SK-N-MC (cell line): ENCODE data around the gene YPEL5.
A peak's percentile ranks its signal among the peaks of the same experiment; 100 is the strongest.
"Not testable (repeated sequence)": the region's sequence is repeated elsewhere in the genome, so short reads cannot be mapped to it uniquely, and the experiment has no call there.

ENCODE experiments used
- DNase-seq: peaks from one replicate; pipeline ENCODE4 v3.0.0-alpha.2; 2011; ENCODE audit warnings: low read depth, low spot score
- H3K27ac ChIP-seq: fragments of 200-600 bp; sonication (generic); 2 replicates; pipeline ENCODE4 v1.5.1; 2016; ENCODE audit warnings: mixed run types
- H3K36me3 ChIP-seq: fragments of 200-600 bp; sonication (generic); 2 replicates; pipeline ENCODE4 v1.6.1; 2017; ENCODE audit warnings: antibody characterized with exemption, low read length, mixed read lengths; ENCODE audit not compliant: insufficient read depth
- H3K4me3 ChIP-seq: fragments of 200-600 bp; sonication (generic); 2 replicates; pipeline ENCODE4 v1.5.1; 2016
- H3K9ac ChIP-seq: fragments of 200-600 bp; sonication (generic); 2 replicates; pipeline ENCODE4 v1.8.0; 2017; ENCODE audit warnings: mixed run types, mixed read lengths; ENCODE audit not compliant: insufficient read length
- H3K9me3 ChIP-seq: fragments of 200-600 bp; sonication (generic); 2 replicates; pipeline ENCODE4 v1.6.1; 2017; ENCODE audit warnings: low read depth, mild to moderate bottlenecking, antibody characterized with exemption, low read length, moderate library complexity, mixed read lengths
- EZH2 ChIP-seq: fragments of 200-600 bp; sonication (generic); IDR thresholded peaks from one replicate; pipeline ENCODE4 v1.6.1; 2017; ENCODE audit warnings: antibody characterized with exemption
- FOXP2 ChIP-seq: optimal IDR thresholded peaks from 2 replicates; pipeline ENCODE3; 2011; ENCODE audit warnings: mild to moderate bottlenecking, moderate library complexity; ENCODE audit not compliant: insufficient read depth; ENCODE audit errors: extremely low read length, control extremely low read depth
- POLR2AphosphoS5 ChIP-seq: IDR thresholded peaks from 2 replicates; pipeline ENCODE4 v1.6.1; 2012; ENCODE audit warnings: mild to moderate bottlenecking, low read depth, low read length, borderline replicate concordance

The YPEL5 gene

DNA sequence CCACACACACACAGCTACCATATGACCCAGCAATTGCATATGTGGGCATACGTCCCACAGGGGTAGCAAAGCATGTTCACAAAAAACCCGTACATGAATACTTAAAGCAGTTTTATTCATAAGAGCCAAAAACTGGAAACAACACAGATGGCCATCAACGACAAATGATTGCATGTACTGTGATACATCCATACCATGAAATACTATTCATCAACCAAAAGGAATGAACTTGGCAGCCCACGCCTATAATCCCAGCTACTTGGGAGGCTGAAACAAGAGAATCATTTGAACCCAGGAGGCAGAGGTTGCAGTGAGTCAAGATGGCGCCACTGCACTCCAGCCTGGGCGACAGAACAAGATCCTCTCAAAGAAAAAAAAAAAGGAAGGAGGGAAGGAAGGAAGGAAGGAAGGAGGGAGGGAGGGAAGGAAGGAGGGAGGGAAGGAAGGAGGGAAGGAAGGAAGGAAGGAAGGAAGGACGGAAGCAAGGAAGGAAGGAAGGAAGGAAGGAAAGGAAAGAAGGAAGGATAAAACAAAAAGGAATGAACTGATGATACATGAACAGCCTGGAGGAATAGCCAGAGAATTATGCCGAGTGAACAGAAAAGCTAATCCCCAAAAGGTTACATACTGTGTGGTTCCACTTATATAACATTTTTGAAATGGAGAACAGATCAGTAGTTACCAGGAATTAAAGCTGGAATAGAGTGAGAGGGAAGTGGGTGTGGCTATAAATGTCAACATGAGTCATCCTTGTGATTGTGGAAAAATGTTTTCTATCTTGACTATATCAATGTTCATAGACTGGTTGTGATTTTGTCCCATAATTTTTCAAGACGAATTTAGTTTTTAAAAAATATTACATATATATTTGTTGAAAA, 19.6 kb upstream of the YPEL5 start:
- Histone ChIP-seq H3K9ac (peak overlapping the region; percentile 97), H3K4me3 (peak overlapping the region; percentile 60), H3K36me3 (peaks cover 20% of the 10 kb centered on the region; the same call in 1 of the 2 replicates), H3K27ac (peak overlapping the region; percentile 100), H3K9me3 (peaks cover 16% of the 10 kb centered on the region; the same call in 1 of the 2 replicates)
- TF ChIP-seq FOXP2, result no peak
- TF ChIP-seq POLR2AphosphoS5, result peak; percentile 79; the same call in 1 of the 2 replicates
- peak; percentile 100 for DNase-seq

DNA sequence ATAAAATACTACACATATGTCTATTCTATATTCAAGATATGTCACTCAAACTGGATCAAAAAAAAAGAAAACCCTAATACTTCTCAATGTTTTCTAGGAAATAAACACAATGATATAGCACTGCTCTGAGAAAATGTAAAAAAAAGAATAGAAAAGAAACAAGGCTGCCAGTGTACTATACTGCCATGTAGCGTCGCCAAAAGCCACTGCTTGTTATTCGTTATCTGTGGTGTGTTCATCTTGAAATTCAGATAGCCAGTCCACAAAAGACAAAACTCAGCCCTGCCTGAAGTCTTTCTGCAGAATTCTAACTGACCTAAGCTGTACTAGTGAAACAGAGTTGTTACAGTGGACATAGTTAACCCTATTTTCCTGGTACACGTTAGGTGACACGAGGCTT, 12.2 kb upstream of the YPEL5 start:
- no peak for TF ChIP-seq FOXP2
- no peak for TF ChIP-seq POLR2AphosphoS5
- no peak for TF ChIP-seq EZH2
- H3K27ac ChIP-seq, result peak overlapping the region; percentile 95
- H3K36me3 ChIP-seq, result no peaks in the 10 kb centered on the region
- no peak for DNase-seq
- H3K9me3 ChIP-seq, result no peaks in the 10 kb centered on the region
- no peak overlapping the region for H3K4me3 ChIP-seq
- H3K9ac ChIP-seq, result peak overlapping the region; percentile 20

DNA sequence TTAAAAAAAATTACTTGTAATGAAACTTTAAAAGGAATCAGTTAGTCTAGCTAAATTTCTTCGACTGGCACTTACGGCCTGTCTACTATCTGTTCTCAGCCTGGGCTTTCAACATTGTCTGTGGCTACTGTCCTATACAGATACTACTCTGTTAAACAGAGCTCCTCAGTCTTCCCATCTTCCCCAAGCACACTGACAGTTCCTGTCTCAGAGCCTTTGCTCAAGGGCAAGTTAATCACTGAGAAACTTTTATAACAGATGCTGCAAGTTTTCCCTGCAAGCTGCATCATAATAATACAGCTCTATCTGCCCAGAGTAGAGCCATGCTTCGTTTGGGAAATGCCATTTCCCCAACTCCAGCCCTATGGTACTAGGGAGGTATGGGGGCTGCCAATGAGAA, 11.3 kb upstream of the YPEL5 start:
- H3K4me3 ChIP-seq, result peak overlapping the region; percentile 34
- H3K9ac ChIP-seq, result peak overlapping the region; percentile 47
- peak overlapping the region; percentile 95 for H3K27ac ChIP-seq
- no peaks in the 10 kb centered on the region for H3K36me3 ChIP-seq
- no peak for DNase-seq
- no peaks in the 10 kb centered on the region for H3K9me3 ChIP-seq
- TF ChIP-seq POLR2AphosphoS5 (no peak), EZH2 (no peak), FOXP2 (no peak)

DNA sequence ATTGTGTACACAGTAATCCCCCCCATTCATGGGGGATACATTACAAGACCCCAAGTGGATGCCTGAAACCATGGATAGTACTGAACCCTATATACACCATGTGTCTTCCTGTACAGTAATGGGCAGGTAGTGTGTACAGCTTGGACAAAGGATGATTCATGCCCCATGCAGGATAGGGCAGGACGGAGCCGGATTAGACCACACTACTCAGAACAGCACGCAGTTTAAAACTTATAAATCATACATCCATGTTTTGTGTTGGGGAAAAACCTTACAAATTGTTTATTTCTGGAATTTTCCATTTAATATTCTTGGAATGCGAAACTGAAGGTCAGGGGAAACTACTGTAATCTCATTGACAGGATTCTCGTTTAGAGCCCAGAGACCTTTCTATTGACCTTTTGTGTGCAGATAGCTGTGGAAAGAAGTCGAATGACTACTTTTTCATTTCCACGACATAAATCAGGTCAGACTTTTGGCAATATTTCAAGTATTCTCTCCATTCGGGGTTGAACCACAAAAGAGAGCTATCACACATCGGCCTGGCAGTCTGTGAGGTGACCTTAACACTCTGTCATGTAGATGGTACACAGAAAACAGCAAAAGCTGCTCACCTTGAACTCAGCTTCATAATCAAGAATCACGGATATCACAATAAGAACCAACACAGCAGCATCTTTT, 9.9 kb upstream of the YPEL5 start:
- no peak for TF ChIP-seq FOXP2
- no peak for TF ChIP-seq POLR2AphosphoS5
- no peak for TF ChIP-seq EZH2
- H3K36me3 ChIP-seq, result no peaks in the 10 kb centered on the region
- no peak for DNase-seq
- H3K9me3 ChIP-seq, result no peaks in the 10 kb centered on the region
- H3K27ac ChIP-seq, result peak overlapping the region; percentile 95
- no peak overlapping the region for H3K9ac ChIP-seq
- no peak overlapping the region for H3K4me3 ChIP-seq

DNA sequence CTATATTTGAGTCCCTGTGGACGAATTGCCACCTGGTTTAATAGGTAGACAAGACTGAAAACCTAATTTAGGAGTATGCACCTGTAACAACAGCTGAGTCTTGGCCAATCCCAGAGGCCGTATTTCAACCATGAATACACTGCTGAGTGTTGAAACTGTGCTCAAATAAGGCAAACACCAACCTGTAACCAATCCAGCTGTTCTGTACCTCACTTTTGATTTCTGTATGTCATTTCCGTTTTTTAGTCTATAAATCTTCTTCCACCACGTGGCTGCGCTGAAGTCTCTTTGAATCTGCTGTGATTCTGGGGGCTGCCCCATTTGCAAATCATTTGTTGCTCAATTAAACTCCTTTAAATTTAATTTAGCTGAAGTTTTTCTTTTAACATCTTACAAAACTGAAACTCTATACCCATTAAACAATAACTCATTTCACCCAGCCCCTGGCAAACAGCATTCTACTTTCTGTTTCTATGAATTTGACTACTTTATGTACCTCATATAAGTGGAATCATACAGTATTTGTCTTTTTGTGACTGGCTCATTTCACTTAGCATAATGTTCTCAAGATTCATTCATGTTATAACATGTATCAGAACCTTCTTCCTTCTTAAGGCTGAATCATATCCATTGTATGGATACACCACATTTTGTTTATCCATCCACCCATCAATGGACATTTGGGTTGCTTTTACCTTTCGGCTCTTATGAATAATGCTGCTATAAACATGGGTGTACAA, 7.5 kb upstream of the YPEL5 start:
- H3K36me3 ChIP-seq, result no peaks in the 10 kb centered on the region
- DNase-seq, result no peak
- H3K27ac ChIP-seq, result peak overlapping the region; percentile 20; the same call in 1 of the 2 replicates
- H3K4me3 ChIP-seq, result no peak overlapping the region
- TF ChIP-seq FOXP2, result no peak
- no peak for TF ChIP-seq EZH2
- TF ChIP-seq POLR2AphosphoS5, result no peak
- H3K9ac ChIP-seq, result no peak overlapping the region
- H3K9me3 ChIP-seq, result no peaks in the 10 kb centered on the region

DNA sequence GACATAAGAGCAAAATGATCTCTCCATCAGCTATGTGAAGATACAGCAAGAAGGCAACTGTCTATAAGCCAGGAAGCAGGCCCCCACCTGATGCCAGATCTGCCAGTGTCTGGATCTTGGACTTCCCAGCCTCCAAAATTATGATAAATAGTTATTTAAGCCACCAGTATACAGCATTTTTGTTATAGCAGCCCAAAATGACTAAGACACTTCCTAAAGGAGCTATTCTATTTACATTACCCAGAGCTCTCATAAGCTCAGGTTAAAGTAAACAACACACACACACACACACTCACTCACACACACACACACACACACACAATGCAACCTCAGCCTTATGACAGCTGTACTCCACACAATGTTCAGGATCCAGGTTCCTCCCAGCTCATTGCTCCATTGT, 5.7 kb upstream of the YPEL5 start:
- Histone ChIP-seq H3K36me3 (no peaks in the 10 kb centered on the region), H3K4me3 (no peak overlapping the region), H3K9me3 (no peaks in the 10 kb centered on the region), H3K9ac (no peak overlapping the region), H3K27ac (no peak overlapping the region)
- DNase-seq, result no peak
- TF ChIP-seq POLR2AphosphoS5, result no peak
- no peak for TF ChIP-seq EZH2
- no peak for TF ChIP-seq FOXP2

DNA sequence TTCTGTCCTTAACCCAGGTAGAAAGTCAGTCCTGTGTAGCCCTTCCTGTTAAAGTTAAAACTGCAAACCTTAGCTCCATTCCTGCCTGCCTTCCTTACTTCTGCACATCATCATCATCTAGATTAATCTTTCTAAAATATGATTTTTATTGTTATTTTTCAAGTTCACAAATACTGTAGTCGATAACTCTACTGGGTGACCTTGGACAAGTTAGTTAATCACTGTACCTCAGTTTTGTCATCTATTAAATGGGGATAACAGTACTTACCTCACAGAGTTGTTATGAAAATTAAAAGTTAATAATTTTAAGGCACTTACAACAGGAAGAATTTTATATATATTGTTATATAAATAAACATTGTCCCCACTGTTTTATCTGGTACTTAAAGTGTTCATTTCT, 2.5 kb upstream of the YPEL5 start:
- H3K4me3 ChIP-seq, result no peak overlapping the region
- DNase-seq, result no peak
- H3K9ac ChIP-seq, result no peak overlapping the region
- H3K27ac ChIP-seq, result no peak overlapping the region
- H3K36me3 ChIP-seq, result peaks cover 13% of the 10 kb centered on the region
- no peak for TF ChIP-seq FOXP2
- TF ChIP-seq POLR2AphosphoS5, result no peak
- no peak for TF ChIP-seq EZH2
- no peaks in the 10 kb centered on the region for H3K9me3 ChIP-seq

DNA sequence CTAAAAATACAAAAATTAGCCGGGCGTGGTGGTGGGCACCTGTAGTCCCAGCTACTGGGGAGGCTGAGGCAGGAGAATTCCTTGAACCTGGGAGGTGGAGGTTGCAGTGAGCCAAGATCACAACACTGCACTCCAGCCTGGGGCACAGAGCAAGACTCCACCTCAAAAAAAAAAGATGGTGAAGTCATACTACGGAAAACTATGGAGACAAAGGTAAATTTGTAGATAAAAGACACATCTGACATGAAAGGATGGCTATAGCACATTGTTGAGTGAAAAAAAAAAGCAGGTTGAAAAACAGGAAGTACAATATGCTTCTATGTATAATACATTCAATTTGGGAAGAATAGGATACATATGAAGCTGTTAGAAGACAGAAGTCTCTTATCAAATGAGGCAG, 1.9 kb upstream of the YPEL5 start:
- H3K9me3 ChIP-seq, H3K9ac ChIP-seq, DNase-seq, H3K4me3 ChIP-seq, H3K27ac ChIP-seq: not testable (repeated sequence)
- H3K36me3 ChIP-seq, result peaks cover 20% of the 10 kb centered on the region
